Fibroblast of lung (primary cell): ENCODE data around the gene ZGPAT. TPM values are rescaled to one million over a fixed set of nuclear protein-coding genes. Genes with fewer than 3 reads are reported as not detected.

Source experiments
- DNase-seq, 2 donors: peaks; one replicate each; pipeline versions ENCODE4 v3.0.0 to v3.0.0-alpha.2; 2010; ENCODE audit warnings: low read depth in 2 of 2
- H2AFZ ChIP-seq: 2 replicates; pipeline ENCODE4 v1.5.1; 2012; ENCODE audit warnings: low read length, control low read depth, inconsistent platforms
- H3K27ac ChIP-seq: 2 replicates; pipeline ENCODE4 v1.5.1; 2011; ENCODE audit warnings: low read length, control low read depth; ENCODE audit not compliant: insufficient read depth
- H3K27me3 ChIP-seq: 2 replicates; pipeline ENCODE4 v1.5.1; 2011; ENCODE audit warnings: mild to moderate bottlenecking, low read length; ENCODE audit not compliant: control insufficient read depth, insufficient read depth
- H3K36me3 ChIP-seq: 2 replicates; pipeline ENCODE4 v1.5.1; 2011; ENCODE audit warnings: low read length; ENCODE audit not compliant: control insufficient read depth, insufficient read depth
- H3K4me1 ChIP-seq: 2 replicates; pipeline ENCODE4 v1.5.1; 2011; ENCODE audit warnings: low read length; ENCODE audit not compliant: control insufficient read depth, insufficient read depth; ENCODE audit errors: extremely low read depth
- H3K4me2 ChIP-seq: 2 replicates; pipeline ENCODE4 v1.5.1; 2011; ENCODE audit warnings: low read length, control low read depth; ENCODE audit not compliant: insufficient read depth; ENCODE audit errors: extremely low read depth
- H3K4me3 ChIP-seq, 4 experiments: fragments of 200-600 bp in 1 of 4; sonication (generic) in 1 of 4; replicated peaks in 1 of 4; 2 replicates each; pipeline ENCODE4 v1.5.1; 2011 to 2016; ENCODE audit warnings: low read length in 4 of 4, low read depth in 3 of 4, mild to moderate bottlenecking in 3 of 4, control low read depth in 2 of 4, inconsistent platforms in 1 of 4, mixed read lengths in 1 of 4; ENCODE audit not compliant: insufficient read depth in 1 of 4; ENCODE audit errors: control extremely low read depth in 1 of 4
- H3K79me2 ChIP-seq: 2 replicates; pipeline ENCODE4 v1.5.1; 2012; ENCODE audit warnings: mild to moderate bottlenecking, low read length, inconsistent platforms; ENCODE audit not compliant: control insufficient read depth, insufficient read depth
- H3K9ac ChIP-seq: 2 replicates; pipeline ENCODE4 v1.5.1; 2011; ENCODE audit warnings: mild to moderate bottlenecking, low read length, control low read depth; ENCODE audit not compliant: insufficient read depth
- H3K9me3 ChIP-seq: 2 replicates; pipeline ENCODE4 v1.5.1; 2012; ENCODE audit warnings: low read depth, low read length; ENCODE audit not compliant: control insufficient read depth, insufficient read depth
- H4K20me1 ChIP-seq: 2 replicates; pipeline ENCODE4 v1.5.1; 2011; ENCODE audit warnings: low read length; ENCODE audit not compliant: control insufficient read depth, insufficient read depth; ENCODE audit errors: extremely low read depth
- CTCF ChIP-seq, 2 donors: IDR thresholded peaks in 1 of 2; conservative IDR thresholded peaks in 1 of 2; 1 replicate in 1 of 2; 2 replicates in 1 of 2; pipeline ENCODE4 v1.5.1; 2011 to 2012; ENCODE audit warnings: low read length in 2 of 2, control low read depth in 1 of 2, inconsistent platforms in 1 of 2, low read depth in 1 of 2, mild to moderate bottlenecking in 1 of 2
- EZH2 ChIP-seq: IDR thresholded peaks from 2 replicates; pipeline ENCODE4 v1.5.1; 2012; ENCODE audit warnings: low read length, control low read depth, mild to moderate bottlenecking; ENCODE audit errors: missing control alignments
- polyA plus RNA-seq, 2 donors: library from polyadenylated mRNA; depleted of rRNA in 1 of 2; stranded (reverse) in 1 of 2; unstranded in 1 of 2; fragments of >200 nt; gene quantifications; 2 replicates each; pipeline ENCODE4 v1.2.1, GENCODE V29; 2011 to 2012; ENCODE audit warnings: missing spikeins in 1 of 2
- total RNA-seq: library from RNA; depleted of rRNA; stranded (reverse); fragments of >200 nt; gene quantifications from 2 replicates; pipeline ENCODE4 v1.2.1, GENCODE V29; 2014

ZGPAT gene
- total and polyA plus RNA-seq, 2 donors (not counting 1 experiment from before 2014, with no cell fraction given) = 7.6 to 10.7 TPM

GRCh38 chr20:63696628-63697356, 11.0 kb upstream of the ZGPAT start, which contains the start of gene TNFRSF6B:
TSS of gene TNFRSF6B (plus strand) at chr20:63696652. CDS start at chr20:63696768, 116 bp downstream.
- H3K4me1 ChIP-seq = peaks cover 28% of the 10 kb centered on the region
- H3K4me2 ChIP-seq = peak within 1 kb of the TSS; percentile 35
- H3K9me3 ChIP-seq = no peaks in the 10 kb centered on the region
- no peak for DNase-seq
- peaks cover 3% of the 10 kb centered on the region for H3K79me2 ChIP-seq
- no peaks in the 10 kb centered on the region for H4K20me1 ChIP-seq
- peak within 1 kb of the TSS; percentile 53 for H3K9ac ChIP-seq
- peak within 1 kb of the TSS in 2 of 4 experiments; percentile 26 to 45 for H3K4me3 ChIP-seq
- H3K27me3 ChIP-seq = no peaks in the 10 kb centered on the region
- TF ChIP-seq CTCF (conservative IDR thresholded peaks at IDR 0.05 in 1 of 2, IDR thresholded peaks at IDR 0.05 in 1 of 2; ENCODE audit: low read depth in 1 of 2, low read length in 2 of 2) = no peak
- no peak for TF ChIP-seq EZH2
- peaks cover 30% of the 10 kb centered on the region for H3K36me3 ChIP-seq
- peak within 1 kb of the TSS; percentile 93 for H3K27ac ChIP-seq
- H2AFZ ChIP-seq = no peak within 1 kb of the TSS

- Histone ChIP-seq H3K36me3 (peaks cover 29% of the 10 kb centered on the region), H3K79me2 (peaks cover 3% of the 10 kb centered on the region), H3K4me2 (peak overlapping the region; percentile 25), H4K20me1 (no peaks in the 10 kb centered on the region), H3K27ac (peak overlapping the region; percentile 93), H3K27me3 (no peaks in the 10 kb centered on the region), H3K4me3 (peak overlapping the region in 2 of 4 experiments; percentile 26 to 45), H3K9ac (no peak overlapping the region), H2AFZ (no peak overlapping the region), H3K4me1 (peaks cover 28% of the 10 kb centered on the region), H3K9me3 (no peaks in the 10 kb centered on the region)
- TF ChIP-seq EZH2 = no peak
- no peak for TF ChIP-seq CTCF (conservative IDR thresholded peaks at IDR 0.05 in 1 of 2, IDR thresholded peaks at IDR 0.05 in 1 of 2; ENCODE audit: low read depth in 1 of 2, low read length in 2 of 2)
- DNase-seq = no peak
Observed at GRCh38 chr20:63697357-63697867, 10.4 kb upstream of the ZGPAT start.

GRCh38 chr20:63697868-63698545, 9.8 kb upstream of the ZGPAT start:
- H3K36me3 ChIP-seq = peaks cover 29% of the 10 kb centered on the region
- peak overlapping the region; percentile 93 for H3K27ac ChIP-seq

More at GRCh38 chr20:63697868-63698545, 9.8 kb upstream of the ZGPAT start:
- H3K9me3 ChIP-seq = no peaks in the 10 kb centered on the region
- no peak for DNase-seq
- H2AFZ ChIP-seq = no peak overlapping the region
- H3K27me3 ChIP-seq = no peaks in the 10 kb centered on the region
- peaks cover 3% of the 10 kb centered on the region for H3K79me2 ChIP-seq
- TF ChIP-seq EZH2 = no peak
- TF ChIP-seq CTCF (conservative IDR thresholded peaks at IDR 0.05 in 1 of 2, IDR thresholded peaks at IDR 0.05 in 1 of 2; ENCODE audit: low read depth in 1 of 2, low read length in 2 of 2) = no peak
- peaks cover 28% of the 10 kb centered on the region for H3K4me1 ChIP-seq
- no peak overlapping the region for H3K9ac ChIP-seq
- H3K4me3 ChIP-seq = no peak overlapping the region
- no peaks in the 10 kb centered on the region for H4K20me1 ChIP-seq
- H3K4me2 ChIP-seq = no peak overlapping the region
